T follicular helper cell (primary cell): ENCODE data around the gene ALOX5AP.

Source experiments
- DNase-seq: peaks from one replicate; pipeline ENCODE4 v3.0.0-alpha.2; 2020; ENCODE audit warnings: low read depth

Gene ALOX5AP

DNA sequence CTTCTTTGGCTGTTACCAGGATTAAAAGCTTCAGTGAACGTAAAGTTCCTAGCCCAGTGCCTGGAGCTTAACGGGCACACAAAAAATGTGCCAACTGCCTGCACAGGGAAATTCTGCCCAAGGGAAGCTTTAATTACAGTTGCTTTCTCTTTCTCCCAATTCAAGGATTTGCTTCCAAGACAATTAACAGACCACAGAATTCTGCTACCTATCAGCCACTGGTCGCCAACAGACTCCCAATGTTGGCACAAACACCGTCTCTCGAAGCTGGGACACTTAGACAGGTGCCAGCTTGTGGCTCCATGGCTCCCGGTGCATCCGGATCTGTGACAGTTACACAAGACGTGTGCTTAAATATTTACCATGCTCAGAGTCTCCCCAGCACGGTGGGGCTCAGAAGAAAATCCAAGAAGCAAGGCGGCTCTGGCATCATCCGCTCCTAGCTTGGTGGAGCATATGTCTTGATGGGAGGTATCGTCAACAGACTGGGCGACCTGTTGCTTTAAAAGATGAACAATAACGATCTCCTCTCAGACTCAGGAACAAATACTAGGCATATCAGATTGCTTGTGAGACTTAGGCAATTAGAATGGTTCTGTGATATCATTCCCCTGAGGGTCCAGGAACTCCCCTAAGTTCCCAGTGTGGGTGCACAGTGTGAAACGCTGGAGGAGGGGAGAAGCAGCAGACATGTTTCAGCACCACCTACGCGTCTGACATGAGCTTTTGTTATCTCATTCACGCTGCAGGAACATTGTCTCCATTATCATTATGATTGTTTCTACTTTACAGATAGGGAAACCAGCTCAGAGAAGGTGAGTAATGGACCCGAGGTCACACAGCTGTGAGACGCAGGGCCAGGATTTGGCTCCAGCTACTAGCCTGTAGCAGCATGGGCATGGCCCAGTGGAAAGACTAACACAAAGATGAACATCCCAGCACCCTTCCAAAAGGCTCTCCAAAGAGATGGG is 61.6 kb downstream of the ALOX5AP start:
- DNase-seq, result no peak

DNA sequence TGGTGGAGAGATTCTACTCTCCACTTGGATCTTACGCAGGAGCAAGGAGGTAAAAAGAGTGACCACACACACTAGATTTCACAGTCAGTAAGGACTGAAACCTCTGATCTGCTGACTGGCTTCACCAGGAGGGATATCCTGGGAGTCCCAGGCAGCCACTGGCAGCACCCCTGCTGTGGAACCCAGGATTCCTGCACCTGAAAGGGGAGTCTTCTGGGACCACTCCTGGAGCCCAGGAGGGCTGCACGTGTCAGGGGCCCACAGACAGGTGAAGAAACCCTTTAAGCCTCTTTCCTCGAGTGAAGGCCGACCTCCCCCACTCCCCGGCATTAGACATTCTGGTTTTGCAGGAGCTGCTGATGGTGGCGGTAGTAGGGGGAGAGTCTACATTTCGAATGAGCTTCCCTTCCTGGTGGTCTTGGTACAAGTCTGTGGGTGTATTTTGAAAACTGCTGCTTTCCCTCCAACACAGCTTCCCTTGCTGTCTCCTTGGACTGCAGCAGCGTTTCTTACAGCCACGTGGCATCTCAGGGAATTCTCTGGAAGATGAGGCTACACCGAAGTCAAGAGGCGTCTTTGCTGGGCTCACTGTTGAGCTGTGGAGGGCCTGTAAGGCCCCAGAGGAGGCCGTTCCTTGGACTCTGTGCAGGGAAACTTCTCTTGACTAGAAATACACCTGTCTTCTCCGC is 62.6 kb downstream of the ALOX5AP start:
- DNase-seq, result no peak

DNA sequence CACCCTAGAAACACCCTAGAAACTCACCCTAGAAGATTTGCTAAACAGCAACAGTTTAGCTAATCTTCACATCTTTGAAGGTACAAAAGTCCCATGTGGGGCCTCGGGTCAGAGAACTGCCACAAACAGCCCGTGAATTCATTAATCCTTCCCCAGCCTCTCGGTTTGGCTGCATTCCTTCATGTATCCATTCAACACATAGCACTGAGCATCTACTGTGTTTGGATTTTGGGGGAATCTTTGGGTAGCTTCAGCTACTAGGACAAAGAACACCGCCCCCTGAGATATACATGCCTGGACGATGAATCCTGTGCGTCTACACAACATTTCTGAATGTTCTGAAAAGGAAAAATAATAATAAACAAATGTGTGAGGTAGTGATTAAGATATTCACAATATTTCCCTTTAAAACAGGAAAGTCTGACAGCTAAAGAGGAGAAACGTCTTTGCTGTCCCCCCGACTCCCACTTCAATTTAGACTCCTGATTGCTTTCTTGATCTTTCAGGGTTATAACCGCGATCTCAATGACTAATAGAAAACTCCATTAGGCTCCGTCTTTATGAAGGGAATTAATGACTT is 63.5 kb downstream of the ALOX5AP start:
- DNase-seq, result no peak

DNA sequence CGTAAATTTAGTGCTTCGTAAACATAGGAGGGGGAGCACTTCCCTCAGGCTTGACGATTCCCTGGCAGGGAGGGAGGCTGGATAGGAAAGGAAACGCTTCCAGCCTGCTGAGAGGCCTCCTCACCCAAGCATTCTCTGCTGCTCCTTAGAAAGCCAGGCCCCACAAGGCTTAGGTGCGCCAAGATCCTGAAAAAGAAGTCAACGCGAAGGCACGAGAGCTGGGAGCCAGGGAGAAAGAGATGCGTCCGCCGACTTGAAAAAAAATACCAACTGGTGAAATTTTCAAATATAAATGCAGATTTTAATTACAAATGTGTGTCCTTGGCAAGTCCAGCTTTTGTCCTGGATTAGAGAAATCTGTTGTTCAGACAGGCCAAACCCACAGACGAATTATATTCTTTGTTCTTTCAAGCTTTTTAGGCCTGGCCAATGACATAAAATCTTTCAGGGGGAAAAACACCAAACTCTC is 64.0 kb downstream of the ALOX5AP start:
- no peak for DNase-seq

DNA sequence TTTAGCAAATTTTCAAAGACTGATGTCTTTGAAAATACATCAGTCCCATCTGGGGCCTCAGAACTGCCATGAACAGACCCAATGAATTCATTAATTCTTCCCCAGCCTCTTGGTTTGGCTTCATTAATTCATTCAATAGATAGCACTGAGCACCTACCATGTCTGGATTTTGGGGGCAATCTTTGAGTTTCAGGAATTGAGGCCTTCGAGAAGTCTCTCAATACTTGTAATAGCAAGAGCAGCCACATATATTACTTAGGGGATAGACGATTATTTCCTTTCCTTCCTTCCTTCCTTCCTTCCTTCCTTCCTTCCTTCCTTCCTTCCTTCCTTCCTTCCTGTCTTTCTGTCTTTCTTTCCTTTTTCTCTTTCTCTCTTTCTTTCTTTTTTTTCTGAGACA is 64.8 kb downstream of the ALOX5AP start:
- no peak for DNase-seq

DNA sequence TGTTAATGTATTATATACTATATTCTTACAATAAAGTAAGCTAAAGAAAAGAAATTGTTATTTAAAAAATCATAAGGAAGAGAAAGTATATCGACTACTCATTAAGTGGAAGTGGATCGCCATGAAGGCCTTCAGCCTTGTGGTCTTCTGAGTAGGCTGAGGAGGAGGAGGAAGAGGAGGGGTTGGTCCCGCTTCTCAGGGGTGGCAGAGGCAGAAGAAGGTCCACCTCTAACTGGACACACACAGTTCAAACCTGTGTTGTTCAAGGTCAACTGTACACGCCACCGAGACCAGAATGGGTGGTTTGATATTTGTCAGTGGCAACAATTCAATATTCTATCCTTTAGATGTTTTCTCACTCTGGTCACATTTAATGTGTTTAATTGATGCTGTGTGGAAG is 67.2 kb downstream of the ALOX5AP start:
- no peak for DNase-seq

DNA sequence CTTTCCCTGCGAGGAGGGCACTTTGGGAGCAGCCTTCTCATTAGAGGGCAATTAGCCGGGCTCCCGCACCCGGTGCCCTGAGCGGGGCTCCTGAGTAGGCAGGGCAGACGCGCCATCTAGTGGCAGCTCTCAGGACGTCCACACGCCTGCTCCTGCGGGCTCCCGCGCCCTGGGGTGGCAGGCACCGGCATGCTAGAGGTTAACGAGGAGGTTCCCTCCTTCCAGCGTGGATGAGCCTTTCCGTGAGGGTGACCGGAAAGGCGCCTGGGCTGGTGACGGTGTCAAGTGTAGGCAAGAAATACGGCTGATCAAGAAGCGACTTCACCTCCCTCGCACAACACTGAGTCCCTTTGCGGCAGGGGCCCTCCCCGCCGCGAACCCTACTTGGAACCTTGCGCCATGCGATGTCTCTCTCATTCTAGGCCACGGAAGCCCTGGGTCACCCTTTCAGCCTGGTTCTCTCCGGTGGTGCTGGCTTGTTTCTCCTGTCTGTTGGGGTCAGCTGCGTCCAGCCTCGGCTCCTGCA is 67.7 kb downstream of the ALOX5AP start:
- DNase-seq, result peak; percentile 63

DNA sequence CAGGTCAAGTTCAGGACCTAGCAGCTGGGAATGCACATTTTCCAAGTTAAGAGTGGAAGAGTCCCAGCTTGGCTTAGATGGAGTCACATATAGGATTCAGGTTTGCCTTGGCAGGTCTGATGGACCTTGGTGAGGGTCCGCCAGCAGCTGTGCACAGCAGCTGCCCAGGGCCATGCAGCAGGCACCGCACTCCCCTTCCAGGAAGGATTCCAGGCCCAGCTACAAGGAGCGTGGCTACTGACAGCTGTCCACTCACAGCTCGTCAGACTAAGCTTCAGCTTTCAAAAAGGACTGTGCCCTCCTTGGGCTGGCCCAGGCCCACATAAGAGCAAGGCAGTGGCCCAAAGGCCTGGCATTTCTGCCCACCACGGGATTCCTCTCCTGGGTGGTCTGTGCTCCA is 68.4 kb downstream of the ALOX5AP start:
- no peak for DNase-seq

DNA sequence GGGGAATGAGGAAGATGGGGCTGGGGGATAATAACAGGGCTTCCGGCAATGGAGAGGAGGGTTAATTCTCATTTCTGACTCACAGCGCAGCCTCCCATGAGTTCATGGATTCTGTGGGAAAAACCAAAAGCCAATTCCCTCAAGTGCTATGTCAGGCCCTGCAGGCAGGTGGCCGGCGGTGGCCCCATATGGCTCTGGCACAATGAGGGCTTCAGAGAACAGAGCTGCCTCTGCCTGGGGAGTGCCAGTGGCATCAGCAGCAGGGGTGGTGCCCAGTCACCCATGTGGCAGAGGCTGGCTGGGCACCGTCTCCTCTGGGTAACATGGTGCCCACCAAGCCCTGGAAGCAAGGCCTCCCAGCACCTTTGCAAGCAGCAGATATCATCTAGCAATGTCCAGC is 69.1 kb downstream of the ALOX5AP start:
- no peak for DNase-seq

DNA sequence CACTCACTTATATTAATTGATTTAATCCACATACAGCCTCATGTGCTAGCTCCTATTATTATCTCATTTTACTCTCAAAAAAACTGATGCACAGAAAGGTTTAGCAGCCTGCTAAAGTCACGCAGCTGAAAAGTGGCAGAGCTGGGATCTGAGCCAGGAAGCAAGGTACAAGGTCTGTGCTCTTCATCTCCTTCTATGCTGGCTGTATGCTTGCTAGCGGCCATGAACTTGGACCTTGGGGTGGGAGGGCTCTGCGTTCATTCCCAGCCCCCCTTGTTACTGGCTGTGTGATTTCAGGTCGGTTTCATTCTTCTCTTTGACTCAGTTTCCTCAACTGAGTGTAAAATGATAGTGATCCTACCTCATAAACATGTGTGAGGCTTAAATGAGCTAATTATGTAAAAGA is 69.8 kb downstream of the ALOX5AP start:
- DNase-seq, result no peak

DNA sequence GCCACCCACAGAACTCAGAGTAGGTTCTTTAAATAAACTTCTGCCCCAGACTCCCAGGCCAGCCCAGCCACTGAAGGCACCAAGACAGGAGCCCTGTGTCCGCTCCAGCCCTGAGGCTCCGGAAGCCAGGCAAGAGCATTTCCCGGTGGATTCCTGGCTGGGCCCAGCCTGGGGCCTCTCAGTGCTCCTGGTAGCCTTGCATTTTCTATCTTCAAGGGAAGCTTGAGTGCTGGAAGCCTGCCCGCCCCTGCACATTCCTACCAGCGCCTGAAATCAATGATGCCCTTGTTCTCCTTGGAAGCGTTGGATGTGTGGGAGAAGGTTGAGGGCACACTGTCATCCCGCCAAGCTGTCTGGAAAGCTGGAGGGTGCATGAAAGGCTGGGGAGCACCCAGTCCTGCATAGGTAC is 70.3 kb downstream of the ALOX5AP start:
- no peak for DNase-seq

DNA sequence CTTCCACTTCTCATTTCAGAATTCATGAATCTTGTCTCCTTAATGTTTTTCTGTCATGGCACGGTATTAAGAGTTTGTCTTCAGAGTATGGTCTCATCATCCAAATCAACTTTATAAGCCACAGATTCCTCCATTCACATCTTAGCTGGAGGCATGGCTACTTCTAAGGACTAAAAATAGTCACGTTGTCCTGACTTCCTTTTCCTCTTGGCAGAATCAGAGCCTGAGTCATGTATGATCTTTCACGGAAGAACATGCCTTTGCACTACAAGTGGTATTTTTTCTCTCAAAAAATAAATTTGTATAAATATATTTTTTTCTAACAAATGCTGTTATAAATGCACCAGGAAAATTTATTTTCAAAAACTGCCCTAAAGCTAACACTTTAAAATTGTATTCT is 71.4 kb downstream of the ALOX5AP start:
- no peak for DNase-seq

DNA sequence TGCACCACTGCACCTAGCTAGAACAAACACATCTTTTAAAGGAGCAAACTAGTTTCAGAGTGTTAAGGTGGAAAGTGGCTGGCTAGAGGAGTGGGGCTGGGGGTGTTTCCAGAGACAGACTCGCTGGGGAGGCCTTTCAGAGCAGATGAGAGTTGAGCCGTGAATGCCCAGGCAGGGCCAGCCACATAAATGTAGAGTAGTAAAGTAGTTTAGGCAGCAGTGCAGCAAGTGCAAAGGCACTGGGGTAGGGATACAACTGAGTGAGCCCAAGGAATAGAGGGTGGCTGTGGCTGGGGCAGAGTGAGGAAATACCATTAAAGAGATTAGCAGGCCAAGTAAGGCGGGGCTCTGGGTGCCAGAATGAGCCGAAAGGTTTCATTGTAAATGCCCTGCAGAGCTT is 72.0 kb downstream of the ALOX5AP start:
- no peak for DNase-seq

DNA sequence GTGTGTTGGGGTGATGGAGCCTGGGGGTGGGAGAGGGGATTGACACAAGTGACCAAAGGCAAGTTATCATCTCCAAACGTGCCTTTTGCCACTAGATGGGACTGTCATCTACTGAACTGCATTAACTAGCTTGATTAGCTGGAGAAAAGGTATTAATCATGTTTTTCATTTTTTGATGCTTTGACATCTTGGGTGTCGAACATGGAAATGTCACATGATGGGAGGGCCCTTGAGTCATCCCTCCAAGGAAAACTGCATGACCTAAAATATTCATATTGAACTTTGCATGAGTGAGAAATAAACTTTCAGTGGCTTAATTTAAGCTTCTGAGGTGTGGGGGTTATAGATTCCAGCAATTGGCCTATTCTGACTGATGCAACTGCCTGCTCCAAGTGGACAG is 73.3 kb downstream of the ALOX5AP start:
- DNase-seq, result no peak

DNA sequence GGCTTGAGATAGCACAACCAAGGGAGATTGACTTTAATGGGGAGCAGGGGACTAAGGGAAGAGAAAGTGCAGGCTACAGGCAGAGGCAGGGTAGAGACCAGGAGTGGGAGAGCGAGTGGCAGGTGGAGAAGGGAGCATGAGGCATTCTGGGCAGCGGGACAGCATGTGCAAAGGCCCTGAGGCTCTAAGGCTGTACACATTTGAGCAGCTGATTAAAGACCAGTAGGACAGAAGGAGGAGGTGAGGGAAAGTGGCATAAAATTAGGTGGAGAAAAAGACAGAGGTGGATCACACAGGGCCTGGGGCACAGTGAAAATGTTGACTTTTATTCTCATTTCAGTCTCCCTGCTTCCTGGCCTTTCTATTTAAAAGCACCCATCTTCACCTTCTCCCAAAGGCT is 74.4 kb downstream of the ALOX5AP start:
- DNase-seq, result no peak

DNA sequence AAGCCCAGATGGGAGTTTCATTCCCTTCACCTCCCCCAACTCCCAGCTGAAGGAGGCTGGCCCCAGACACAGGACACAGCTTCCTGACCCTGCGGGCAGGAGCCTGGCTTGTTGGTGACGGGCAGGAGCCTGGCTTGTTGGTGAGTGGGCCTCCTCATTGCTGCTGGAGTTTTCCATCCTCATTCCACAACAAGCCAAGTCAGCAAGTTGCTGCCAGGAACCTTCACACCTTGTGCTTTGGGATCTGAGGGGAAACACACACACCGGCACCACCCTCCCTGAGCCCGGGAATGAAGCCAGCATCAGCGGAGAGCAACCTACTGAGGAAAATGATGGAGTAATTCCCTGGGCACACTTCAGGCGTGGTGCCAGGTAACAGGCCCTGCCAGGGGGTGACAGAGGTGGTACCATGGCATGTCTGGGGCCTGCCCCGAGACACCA is 74.9 kb downstream of the ALOX5AP start:
- no peak for DNase-seq

DNA sequence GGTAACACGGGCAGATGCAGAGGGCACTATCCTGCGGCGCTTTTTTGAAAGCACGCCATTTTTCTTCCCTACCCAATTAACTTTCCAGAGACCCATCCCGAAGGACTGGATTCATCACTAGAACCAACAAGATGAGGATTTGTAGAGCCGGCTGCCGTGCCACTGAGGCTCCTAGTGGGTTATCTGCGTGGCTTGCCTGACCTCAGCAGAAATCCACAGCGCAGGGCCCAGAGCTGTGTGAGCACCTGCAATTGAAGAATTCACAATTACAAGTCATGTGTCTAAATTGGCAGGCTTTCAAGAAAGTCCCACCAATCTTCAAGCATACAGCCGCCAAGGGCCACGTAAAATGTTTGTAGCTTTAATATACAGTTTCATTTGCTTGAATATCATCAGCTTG is 75.5 kb downstream of the ALOX5AP start:
- no peak for DNase-seq
